Stimulated activated CD8-positive, alpha-beta memory T cell treated with anti-CD3 and anti-CD28 coated beads, Interleukin-15, amount 100 ng/mL, for 24 hours (primary cell): ENCODE measurements around the gene FOXB1.

Experiments used
- DNase-seq: peaks from one replicate; pipeline ENCODE4 v3.0.0-alpha.2; 2020; ENCODE audit warnings: low read depth

The FOXB1 gene

DNA sequence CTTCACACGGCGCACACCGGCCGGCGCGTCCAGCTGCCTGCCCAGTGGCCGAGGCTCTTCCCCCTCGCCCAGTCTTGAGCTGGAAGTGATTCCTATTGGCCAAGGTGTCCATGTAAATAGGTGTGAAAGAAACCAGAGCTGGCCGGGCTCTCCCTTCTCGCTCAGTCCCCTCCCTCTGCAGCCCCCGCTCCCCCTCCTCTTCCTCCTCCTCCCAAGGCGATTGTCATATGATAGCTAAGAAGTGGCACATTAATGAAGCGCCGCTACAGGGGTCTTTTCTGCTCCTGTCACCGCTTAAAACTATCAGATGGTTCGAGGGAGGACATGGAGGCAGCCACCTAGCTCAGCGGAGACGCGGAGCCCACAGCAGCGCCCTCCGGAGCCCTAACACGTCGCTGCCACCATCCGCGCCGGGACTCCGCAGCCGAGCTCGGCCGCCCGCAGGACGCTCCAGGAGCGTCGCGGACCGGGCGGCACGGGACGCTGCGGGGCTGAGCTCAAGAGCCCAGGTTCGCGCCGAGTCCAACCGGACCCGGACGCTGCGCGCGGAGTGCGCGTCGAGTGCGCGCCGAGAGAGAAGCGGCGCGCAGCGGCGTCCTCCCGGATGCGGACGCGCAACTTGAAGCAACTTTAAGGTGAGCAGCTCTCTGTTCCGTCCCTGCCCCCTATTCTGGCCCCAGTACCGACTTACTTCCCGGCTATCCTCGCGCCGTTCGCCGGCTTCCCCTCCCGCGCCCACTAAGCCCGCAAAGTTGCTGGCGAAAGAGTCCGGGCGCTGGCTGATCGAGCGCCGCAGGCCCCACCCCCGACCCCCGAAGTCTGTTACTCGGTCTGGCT, at the start of gene FOXB1:
Gene FOXB1, plus strand, starts transcription at position 303 of the 837 bp plus-strand sequence. CDS start 653 bp downstream, outside the sequence.
- DNase-seq, result no peak

DNA sequence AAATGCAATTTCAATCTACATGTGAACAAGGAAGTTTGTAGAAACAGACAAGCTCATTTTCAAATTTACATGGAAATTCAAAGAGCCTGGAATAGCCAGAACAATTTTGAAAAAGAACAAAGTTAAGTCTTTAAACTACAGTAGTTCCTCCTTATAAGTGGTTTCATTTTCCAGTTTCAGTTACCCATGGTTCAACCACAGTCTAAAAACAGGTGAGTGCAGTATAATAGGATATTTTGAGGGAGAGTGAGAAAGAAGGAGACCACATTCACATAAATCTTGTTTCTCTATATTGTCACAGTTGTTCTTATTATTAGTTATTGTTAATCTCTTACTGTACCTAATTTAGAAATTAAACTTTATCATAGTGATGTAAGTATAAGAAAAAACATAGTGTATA, 45.8 kb upstream of the FOXB1 start:
- DNase-seq, result no peak

GRCh38 chr15:59960318-59960717, 43.8 kb upstream of the FOXB1 start:
- DNase-seq, result no peak

GRCh38 chr15:59963322-59963721, 40.8 kb upstream of the FOXB1 start:
- no peak for DNase-seq

DNA sequence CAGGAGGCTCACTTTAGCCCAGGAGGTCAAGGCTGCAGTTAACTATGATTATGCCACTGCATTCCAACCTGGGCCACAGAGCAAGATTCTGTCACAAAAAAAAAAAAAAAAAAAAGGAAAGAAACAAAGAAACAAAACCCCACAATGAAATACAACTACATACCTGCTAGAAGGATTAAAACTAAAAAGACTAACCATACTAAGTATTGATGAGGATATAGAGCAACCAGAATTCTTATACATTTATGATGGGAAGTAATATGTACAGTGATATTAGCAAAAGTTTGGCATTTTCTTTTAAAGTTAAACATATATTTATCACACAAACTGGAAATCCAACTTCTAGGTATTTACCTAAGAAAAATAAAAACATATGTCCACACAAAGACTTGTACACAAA, 40.2 kb upstream of the FOXB1 start:
- DNase-seq, result no peak

- DNase-seq, result no peak
Observed at GRCh38 chr15:59965741-59966140, 38.4 kb upstream of the FOXB1 start.

- no peak for DNase-seq
Observed at GRCh38 chr15:59966262-59966661, 37.8 kb upstream of the FOXB1 start.

DNA sequence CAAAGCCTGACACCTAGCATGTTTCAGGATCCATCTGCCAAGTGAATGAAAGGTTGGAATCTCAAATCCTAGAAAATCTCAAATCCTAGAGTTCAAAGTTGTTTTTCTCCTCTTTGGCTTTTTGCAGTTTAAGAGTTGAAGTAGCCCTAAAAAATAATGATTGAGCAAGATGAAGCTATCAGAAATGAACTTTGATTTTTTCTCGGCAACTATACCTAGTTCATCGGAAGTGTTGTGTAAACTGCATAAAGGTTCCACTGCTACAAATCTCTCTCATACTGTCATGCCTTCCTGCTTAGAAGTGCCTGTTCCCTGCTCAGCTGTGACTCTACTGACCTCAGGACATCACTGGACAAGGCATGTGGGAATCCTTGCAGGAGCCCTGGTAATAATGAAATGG, 35.8 kb upstream of the FOXB1 start:
- no peak for DNase-seq

DNA sequence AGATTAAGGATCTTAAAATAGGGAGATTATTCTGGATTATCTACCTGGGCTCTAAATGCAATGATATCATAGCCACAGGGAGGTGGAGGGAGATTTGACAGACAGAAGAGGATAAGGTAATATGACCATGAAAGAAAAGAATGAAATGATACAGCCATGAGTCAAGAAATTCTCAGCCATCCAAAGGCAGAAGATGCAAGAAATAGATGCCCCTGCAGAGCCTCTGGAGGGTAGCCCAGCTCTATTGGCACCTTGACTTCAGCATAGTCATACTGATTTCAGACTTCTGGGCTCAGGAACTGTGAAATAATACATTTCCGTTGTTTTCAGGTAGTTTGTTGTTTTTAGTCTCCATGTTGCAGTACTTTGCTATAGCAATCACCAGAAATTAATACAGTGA, 31.9 kb upstream of the FOXB1 start:
- DNase-seq, result no peak

GRCh38 chr15:59976480-59977271, 27.4 kb upstream of the FOXB1 start:
- DNase-seq, result no peak

DNA sequence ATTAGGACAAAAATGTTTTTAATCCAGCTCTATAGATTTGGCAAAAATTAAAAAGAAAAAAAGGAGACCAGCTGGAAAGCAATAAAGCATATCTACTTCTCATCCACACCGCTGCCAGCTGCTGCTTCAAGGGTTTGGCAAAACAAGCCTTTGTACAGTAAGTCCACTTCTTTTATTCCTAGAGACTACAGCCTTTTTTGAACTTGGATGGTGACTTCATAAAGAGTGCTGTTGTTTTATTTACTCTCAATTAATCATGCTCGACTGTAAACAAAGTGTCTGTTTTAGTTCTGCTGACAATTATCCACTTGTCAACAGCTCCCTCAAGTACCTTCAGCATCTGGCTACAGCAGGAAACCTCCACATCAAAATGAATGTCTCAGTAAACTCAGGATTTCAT, 12.3 kb upstream of the FOXB1 start:
- DNase-seq, result no peak

- no peak for DNase-seq
Observed at GRCh38 chr15:59993041-59993750, 10.9 kb upstream of the FOXB1 start.

- DNase-seq, result no peak
Observed at GRCh38 chr15:59993950-59994401, 10.1 kb upstream of the FOXB1 start.

DNA sequence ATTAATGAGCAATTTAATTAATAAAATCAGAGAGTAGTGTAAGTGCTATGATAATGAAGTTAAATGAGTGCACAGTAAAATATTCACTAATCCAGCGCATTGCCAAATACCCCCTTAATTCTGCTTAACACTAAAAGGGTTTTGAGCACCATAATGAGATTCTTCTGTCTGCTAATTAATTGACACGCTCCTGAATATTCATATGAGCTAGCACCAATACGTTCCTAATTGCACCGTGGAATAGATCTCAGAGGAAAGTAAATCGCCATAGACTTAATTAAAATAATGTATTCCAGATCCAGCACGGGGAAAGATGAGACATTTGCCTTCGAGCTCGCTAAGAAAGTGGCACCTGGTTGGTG, 9.6 kb upstream of the FOXB1 start:
- no peak for DNase-seq

DNA sequence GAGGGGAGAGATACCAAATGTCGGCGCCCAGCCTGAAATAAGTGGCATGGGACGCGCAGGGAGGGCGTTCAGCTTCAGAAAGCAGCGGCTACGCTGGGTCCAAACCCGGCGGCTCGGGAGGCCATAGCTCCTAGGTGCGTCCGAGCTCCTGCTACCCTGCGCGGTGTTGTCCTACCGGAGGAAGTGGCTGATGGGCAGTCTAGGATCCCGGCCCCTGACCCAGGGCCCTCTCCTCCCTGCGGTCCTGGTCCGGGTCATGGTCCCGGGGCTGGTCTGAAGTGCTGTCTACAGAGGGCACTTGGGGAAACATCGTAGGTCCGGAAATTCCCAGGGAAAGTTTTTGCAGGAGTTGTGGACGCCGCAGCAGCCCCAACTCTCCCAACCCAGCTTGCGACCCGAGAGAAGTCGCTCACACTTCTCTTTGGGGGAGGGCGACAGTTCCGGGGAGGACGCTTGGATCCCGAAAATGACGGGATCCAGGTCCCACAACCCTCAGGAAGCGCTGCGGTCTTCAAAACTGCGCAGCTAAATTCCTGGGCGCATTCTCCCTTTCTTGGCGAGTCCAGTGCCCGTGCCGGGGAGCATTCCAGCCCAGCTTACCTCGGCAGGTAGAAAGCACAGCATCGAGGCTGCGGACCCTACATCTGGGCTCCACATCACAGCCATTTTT, 9.1 kb upstream of the FOXB1 start:
- DNase-seq, result no peak

GRCh38 chr15:59995568-59996297, 8.4 kb upstream of the FOXB1 start:
- no peak for DNase-seq

DNA sequence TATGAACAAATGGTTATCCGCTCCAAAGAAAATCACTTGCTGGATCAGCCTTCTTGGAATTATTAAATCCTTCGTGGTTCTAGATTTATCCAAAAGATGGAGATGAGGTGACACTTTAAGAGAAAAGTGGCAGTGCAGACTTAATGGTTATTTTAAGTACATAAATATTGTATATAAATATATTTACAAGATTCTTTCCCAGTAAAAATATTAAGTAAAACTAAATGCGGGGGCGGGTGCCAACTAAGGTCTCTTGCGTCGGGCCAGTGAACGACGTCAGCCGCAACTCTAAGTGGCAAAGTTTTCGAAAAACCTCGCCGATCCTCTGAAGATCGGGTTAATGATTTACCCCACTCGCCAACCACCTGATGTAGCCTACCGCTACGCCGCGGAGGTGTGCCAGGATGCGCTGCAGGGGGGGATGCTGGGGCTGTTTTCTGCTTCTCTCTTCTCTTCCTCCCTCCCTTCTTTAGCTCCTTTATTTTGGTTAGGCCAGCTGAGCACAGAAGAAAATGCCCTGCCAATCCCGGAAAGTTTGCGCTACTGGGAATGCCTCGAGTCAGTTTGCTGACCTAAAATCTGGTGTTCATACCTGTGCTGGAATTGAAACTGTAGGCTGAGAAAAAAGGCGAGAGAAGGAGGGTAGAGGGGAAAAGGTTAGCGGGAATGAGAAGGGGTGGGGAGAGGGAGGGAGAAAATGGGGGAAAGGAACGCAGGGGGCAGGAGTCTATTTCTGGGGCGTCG, 7.6 kb upstream of the FOXB1 start:
- no peak for DNase-seq

DNA sequence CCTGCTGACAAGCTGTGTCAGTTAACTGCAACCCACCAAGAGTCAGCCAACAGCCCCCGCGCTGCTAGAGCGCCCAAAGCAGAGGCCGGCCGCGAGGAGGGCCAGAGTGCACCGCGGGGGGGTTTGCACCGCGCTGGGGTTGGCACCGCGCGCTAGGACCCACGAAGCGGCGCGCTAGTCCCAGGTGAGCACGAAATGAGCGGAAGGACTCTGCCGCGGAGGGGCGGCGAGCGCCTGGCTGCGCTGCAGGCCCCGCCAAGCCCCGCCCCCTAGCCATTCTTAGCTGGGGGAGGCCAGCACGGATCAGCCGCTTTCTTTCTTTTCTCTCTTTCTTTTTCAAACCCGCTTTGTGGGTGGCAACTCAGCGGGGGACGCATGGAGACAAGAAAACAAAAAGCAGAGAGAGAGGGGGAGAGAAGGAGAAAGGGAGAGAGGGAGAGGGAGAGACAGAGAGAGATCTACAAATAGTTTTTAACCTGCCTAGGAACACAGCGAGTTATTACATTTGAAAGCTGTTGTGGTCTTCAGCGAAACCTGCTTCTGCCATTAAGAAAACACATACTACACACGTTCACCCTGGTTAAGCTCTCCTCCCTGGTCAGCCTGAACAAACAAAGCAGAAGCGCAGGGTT, 6.9 kb upstream of the FOXB1 start:
- DNase-seq, result no peak

- DNase-seq, result no peak
Observed at GRCh38 chr15:59998305-59998949, 5.7 kb upstream of the FOXB1 start.
